ENCODE results near the gene NDEL1.

The NDEL1 gene

DNA sequence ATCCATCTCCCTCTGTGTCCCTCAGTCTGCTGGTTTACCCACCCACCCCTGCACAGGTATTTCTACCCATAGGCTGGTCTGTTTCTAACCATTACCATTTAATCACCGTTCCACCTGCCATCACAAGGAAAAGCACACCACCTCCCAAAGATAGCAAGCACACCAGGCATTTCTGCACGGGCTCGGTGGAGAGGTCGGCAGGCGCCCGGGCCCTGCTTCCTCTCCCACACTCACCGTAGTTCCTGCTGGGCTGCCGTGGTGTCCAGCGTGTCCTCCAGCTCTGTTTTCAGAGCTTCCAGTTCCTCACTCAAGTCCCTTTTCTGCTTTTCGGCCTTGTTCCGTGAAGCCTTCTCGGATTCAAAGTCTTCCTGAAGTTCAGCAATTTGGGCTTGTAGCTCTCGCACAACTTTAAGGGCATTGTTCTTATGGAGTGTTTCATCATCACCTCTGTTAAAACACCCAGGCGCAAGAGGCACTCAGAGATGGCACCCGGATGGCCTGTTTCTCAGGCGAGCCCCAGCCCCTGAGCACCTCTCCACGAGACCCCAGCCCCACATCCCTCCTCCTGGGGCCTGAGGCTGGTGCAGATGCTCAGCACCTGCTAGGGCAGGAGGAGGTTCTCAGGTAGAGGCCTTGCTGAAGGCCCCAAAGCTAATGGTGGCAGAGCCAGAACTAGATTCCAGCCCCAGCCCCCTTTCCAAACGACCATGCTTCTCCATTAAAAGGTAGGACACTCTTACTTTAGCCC, 69.0 kb downstream of the NDEL1 start:
- DNase-seq (ENCODE audit: low read depth): no peak

DNA sequence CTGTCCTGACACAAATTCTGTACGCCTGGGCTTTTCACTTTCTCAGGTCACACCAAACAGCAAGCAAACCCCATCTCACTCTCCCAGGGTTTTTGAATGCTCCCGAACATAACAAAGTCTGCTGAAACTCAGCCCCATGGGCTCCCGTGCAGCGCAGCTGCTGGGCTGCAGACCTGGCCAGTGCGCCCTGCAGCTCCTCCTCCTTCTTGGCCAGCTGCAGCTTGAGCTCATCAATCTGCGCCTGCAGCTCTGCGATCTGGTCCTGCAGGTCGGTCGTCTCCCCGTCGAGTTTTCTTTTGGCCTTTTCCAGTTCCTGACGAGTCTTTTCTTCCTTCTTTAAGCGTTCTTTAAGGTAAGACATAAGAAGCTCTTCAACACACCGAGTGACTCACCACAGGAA, 70.5 kb downstream of the NDEL1 start:
- DNase-seq (ENCODE audit: low read depth): no peak

DNA sequence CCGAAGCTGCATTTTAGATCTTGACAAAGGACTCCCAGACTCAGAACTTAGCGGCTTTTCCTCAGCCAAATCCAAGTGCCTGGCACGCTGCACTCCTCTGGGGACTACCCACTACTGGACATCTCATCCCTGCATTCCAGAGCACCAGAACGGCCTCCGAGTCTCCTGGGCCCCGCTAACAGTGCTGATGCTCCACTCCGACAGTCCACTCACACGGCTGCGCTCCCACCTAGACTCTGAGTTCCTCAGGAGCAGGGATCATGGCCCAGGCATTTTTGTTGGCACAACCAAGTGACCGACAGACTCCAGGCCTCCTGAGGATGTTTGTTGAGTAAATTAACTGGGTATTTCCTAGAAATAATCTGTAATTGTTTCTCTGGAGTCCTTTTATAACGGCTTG, 79.1 kb downstream of the NDEL1 start:
- no peak for DNase-seq (ENCODE audit: low read depth)

All from HS-27A (cell line).